GM23248 (cell line): ENCODE data around the gene RPH3AL. TPM values are rescaled to one million over a fixed set of nuclear protein-coding genes. Genes with fewer than 3 reads are reported as not detected.

Source experiments
- DNase-seq: peaks from one replicate; pipeline ENCODE4 v3.0.0-alpha.2; 2015
- H2AFZ ChIP-seq: fragments of 200-600 bp; sonication (generic); 2 replicates; pipeline ENCODE4 v1.6.1; 2016; ENCODE audit warnings: antibody characterized with exemption
- H3F3A ChIP-seq: fragments of 200-600 bp; sonication (generic); 2 replicates; pipeline ENCODE4 v1.6.1; 2016; ENCODE audit warnings: mild to moderate bottlenecking, antibody characterized with exemption, mixed run types; ENCODE audit not compliant: insufficient read depth
- H3K27ac ChIP-seq: fragments of 200-600 bp; sonication (generic); 2 replicates; pipeline ENCODE4 v1.5.1; 2016; ENCODE audit warnings: mild to moderate bottlenecking
- H3K27me3 ChIP-seq: fragments of 200-600 bp; sonication (generic); replicated peaks from 2 replicates; pipeline ENCODE4 v1.6.1; 2016; ENCODE audit warnings: mild to moderate bottlenecking; ENCODE audit not compliant: insufficient read depth
- H3K36me3 ChIP-seq: fragments of 200-600 bp; sonication (generic); 2 replicates; pipeline ENCODE4 v1.6.1; 2016; ENCODE audit warnings: low read depth, mild to moderate bottlenecking
- H3K4me1 ChIP-seq: fragments of 200-600 bp; sonication (generic); 2 replicates; pipeline ENCODE4 v1.6.1; 2016; ENCODE audit warnings: mild to moderate bottlenecking; ENCODE audit not compliant: insufficient read depth
- H3K4me2 ChIP-seq: fragments of 200-600 bp; sonication (generic); one replicate; pipeline ENCODE4 v1.6.1; 2016; ENCODE audit warnings: mild to moderate bottlenecking; ENCODE audit not compliant: unreplicated experiment
- H3K4me3 ChIP-seq: fragments of 200-600 bp; sonication (generic); 2 replicates; pipeline ENCODE4 v1.5.1; 2016; ENCODE audit warnings: mild to moderate bottlenecking
- H3K79me2 ChIP-seq: fragments of 200-600 bp; sonication (generic); 2 replicates; pipeline ENCODE4 v1.6.1; 2016; ENCODE audit warnings: mild to moderate bottlenecking; ENCODE audit not compliant: insufficient read depth
- H3K9ac ChIP-seq: fragments of 200-600 bp; sonication (generic); 2 replicates; pipeline ENCODE4 v1.6.1; 2016; ENCODE audit warnings: mild to moderate bottlenecking
- H3K9me2 ChIP-seq: fragments of 200-600 bp; sonication (generic); 2 replicates; pipeline ENCODE4 v1.6.1; 2016; ENCODE audit warnings: mixed run types, mild to moderate bottlenecking, moderate library complexity; ENCODE audit not compliant: insufficient read depth
- H3K9me3 ChIP-seq: fragments of 200-600 bp; sonication (generic); one replicate; pipeline ENCODE4 v1.6.1; 2017; ENCODE audit warnings: low read depth
- H4K20me1 ChIP-seq: fragments of 200-600 bp; sonication (generic); 2 replicates; pipeline ENCODE4 v1.6.0; 2016; ENCODE audit not compliant: insufficient read depth
- EZH2 ChIP-seq: fragments of 200-600 bp; sonication (generic); IDR thresholded peaks from 2 replicates; pipeline ENCODE4 v1.6.1; 2018; ENCODE audit warnings: antibody characterized with exemption, mild to moderate bottlenecking; ENCODE audit not compliant: insufficient read depth, poor library complexity, severe bottlenecking
- EZH2phosphoT487 ChIP-seq: fragments of 200-600 bp; sonication (generic); IDR thresholded peaks from 2 replicates; pipeline ENCODE4 v1.6.1; 2018; ENCODE audit warnings: antibody characterized with exemption, moderate library complexity, mild to moderate bottlenecking, low read depth; ENCODE audit not compliant: insufficient read depth
- WGBS, 2 experiments: methylation state at CpG; one replicate each; pipeline ENCODE4 v1.1.6; 2015 to 2017; ENCODE audit warnings: low lambda C conversion rate in 2 of 2, low coverage in 1 of 2; ENCODE audit errors: missing lambda C conversion rate in 2 of 2; 5-methylcytosine and 5-hydroxymethylcytosine counted together
- in situ Hi-C: fragments of 300-500 bp; cut with MboI; formaldehyde crosslinking; loops from 2 replicates; pipeline ENCODE4 v1.15.0; 2020
- polyA plus RNA-seq: library from polyadenylated mRNA; unstranded; fragments of >200 nt; fragmentation: Nextera tagmentation; extraction: Ambion mirVana; gene quantifications from 2 replicates; pipeline ENCODE4 v1.2.1, GENCODE V29; 2016
- total RNA-seq: library from RNA; depleted of rRNA; stranded (reverse); fragments of >200 nt; shearing (Covaris generic); gene quantifications from 2 replicates; pipeline ENCODE4 v1.2.3, GENCODE V29; 2014

The RPH3AL gene
- total and polyA plus RNA-seq, 2 experiments from 2014 or later = 2.7 to 5.2 TPM

DNA sequence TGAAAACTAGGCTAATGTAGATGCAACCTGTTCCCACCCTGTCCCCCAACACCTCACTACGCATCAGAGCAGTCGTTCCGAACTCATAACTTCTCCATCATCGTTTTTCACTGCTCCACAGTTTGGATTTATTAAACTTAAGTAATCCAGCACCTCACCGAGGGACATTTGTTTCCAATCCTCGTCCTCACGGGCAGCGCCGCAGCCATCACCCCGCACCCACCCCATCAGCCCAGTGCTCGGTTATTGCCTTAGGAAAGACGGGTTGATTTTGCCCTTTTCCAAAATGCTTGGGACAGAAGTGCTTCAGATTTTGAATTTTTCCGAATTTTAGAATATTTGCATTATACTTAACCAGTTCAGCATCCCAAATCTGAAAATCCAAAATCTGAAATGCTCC lies 100.2 kb downstream of the RPH3AL start:
- no peak for TF ChIP-seq EZH2
- no peak for TF ChIP-seq EZH2phosphoT487
- H3K9me2 ChIP-seq = no peaks in the 10 kb centered on the region
- in situ Hi-C loops = no loop called here
- DNase-seq = no peak
- H2AFZ ChIP-seq = no peak overlapping the region
- H3K4me3 ChIP-seq = no peak overlapping the region
- WGBS, 2 experiments = 75% methylated on average over 13 of the region's 13 CpGs
- no peaks in the 10 kb centered on the region for H3K79me2 ChIP-seq
- H3K27ac ChIP-seq = no peak overlapping the region
- no peaks in the 10 kb centered on the region for H3F3A ChIP-seq
- H3K9me3 ChIP-seq = no peaks in the 10 kb centered on the region
- H3K9ac ChIP-seq = no peak overlapping the region
- no peaks in the 10 kb centered on the region for H4K20me1 ChIP-seq
- H3K36me3 ChIP-seq = no peaks in the 10 kb centered on the region
- H3K27me3 ChIP-seq = no peaks in the 10 kb centered on the region
- no peak overlapping the region for H3K4me2 ChIP-seq
- no peaks in the 10 kb centered on the region for H3K4me1 ChIP-seq

DNA sequence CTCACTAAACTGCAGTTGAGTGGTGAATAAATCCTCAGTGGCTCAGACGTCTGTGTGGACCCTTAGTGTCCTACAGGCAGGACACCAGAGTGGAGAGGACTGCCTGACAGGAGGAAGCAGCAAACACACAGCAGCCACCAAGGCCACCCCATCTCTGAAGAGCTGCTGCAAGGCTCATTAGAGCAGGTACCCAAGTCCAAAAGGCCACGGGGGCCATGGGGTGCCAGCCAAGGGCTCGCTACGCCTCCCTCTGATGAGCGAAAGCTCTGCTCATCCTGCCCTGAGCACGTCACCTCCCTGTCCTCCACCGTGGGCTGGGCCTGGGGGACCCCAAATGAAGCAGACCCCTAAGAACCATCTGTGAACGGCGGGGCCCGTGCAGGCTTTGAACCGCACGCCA lies 101.1 kb downstream of the RPH3AL start:
- no peak for DNase-seq
- no peaks in the 10 kb centered on the region for H3F3A ChIP-seq
- in situ Hi-C loops = no loop called here

DNA sequence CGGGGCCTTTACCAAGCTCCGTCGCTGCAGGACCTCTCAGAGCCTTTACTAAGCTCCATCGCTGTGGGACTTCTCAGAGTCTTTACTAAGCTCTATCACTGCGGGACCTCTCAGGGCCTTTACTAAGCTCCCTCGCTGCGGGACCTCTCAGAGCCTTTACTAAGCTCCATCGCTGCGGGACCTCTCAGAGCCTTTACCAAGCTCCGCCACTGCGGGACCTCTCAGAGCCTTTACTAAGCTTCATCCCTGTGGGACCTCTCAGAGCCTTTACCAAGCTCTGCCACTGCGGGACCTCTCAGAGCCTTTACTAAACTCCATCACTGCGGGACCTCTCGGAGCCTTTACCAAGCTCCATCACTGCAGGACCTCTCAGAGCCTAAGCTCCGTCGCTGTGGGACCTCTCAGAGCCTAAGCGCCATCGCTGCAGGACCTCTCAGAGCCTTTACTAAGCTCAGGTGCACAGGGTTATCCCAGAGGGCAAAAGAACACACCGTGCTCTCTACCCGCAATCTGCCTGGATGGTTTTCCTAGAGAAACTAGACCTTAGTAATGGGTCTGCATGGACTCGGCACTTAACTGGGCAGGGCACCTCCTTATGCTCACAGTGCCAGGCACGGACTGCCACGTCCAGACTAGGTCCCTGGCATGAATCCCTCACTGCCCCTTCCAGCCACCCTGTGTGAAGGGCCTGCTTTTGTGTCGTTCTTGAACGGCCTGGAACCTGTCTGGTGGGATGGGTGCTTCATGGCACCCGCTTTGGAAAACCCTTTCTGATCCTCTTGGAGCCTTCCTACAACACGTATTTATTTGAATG lies 101.9 kb downstream of the RPH3AL start:
- no peak for TF ChIP-seq EZH2
- no peak for TF ChIP-seq EZH2phosphoT487
- H3K9ac ChIP-seq = no peak overlapping the region
- H3K4me1 ChIP-seq = no peaks in the 10 kb centered on the region
- H3K4me3 ChIP-seq = no peak overlapping the region
- H3K9me2 ChIP-seq = no peaks in the 10 kb centered on the region
- in situ Hi-C loops = no loop called here
- no peak overlapping the region for H2AFZ ChIP-seq
- no peaks in the 10 kb centered on the region for H4K20me1 ChIP-seq
- WGBS, 2 experiments = 81 to 87% methylated on average over 24 to 27 of the region's 27 CpGs
- H3K9me3 ChIP-seq = no peaks in the 10 kb centered on the region
- H3K79me2 ChIP-seq = no peaks in the 10 kb centered on the region
- H3F3A ChIP-seq = no peaks in the 10 kb centered on the region
- H3K4me2 ChIP-seq = no peak overlapping the region
- no peaks in the 10 kb centered on the region for H3K27me3 ChIP-seq
- H3K27ac ChIP-seq = no peak overlapping the region
- H3K36me3 ChIP-seq = no peaks in the 10 kb centered on the region
- DNase-seq = no peak

More for the DNA sequence above, 101.1 kb downstream of the RPH3AL start:
- H3K36me3 ChIP-seq = no peaks in the 10 kb centered on the region
- H3K9me2 ChIP-seq = no peaks in the 10 kb centered on the region
- no peak for TF ChIP-seq EZH2
- no peak for TF ChIP-seq EZH2phosphoT487
- no peak overlapping the region for H2AFZ ChIP-seq
- H3K27me3 ChIP-seq = no peaks in the 10 kb centered on the region
- H3K79me2 ChIP-seq = no peaks in the 10 kb centered on the region
- H3K4me3 ChIP-seq = no peak overlapping the region
- no peak overlapping the region for H3K9ac ChIP-seq
- 70 to 71% methylated on average over 12 of the region's 12 CpGs for WGBS, 2 experiments
- no peaks in the 10 kb centered on the region for H3K9me3 ChIP-seq
- no peaks in the 10 kb centered on the region for H4K20me1 ChIP-seq
- H3K4me1 ChIP-seq = no peaks in the 10 kb centered on the region
- no peak overlapping the region for H3K27ac ChIP-seq
- no peak overlapping the region for H3K4me2 ChIP-seq

DNA sequence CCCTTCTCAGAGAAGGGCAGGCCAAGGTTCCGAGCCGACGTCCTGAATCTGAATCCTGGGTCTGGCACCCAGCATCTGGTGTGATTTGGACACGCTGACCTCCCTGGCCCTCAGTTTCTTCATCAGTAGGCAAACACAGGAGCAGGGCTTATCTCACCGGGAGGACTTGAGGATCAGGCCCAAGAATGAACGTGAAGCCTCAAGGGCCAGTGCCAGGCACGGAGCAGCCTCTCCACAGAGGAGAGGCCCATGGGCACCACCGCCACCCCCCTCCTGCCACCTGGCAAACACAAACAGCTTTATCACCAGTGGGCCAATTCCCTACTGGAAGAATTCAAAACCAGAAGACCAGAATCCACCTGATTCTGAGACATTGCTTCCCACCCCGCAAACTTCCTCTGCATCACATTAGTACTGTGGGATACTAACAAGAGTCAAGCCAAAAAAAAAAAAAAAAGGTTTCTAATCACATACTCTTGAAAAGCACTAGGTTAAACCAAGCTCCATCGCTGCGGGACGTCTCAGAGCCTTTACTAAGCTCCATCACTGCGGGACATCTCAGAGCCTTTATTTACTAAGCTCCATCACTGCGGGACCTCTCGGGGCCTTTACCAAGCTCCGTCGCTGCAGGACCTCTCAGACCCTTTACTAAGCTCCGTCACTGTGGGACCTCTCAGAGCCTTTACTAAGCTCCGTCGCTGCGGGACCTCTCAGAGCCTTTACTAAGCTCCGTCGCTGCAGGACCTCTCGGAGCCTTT lies 103.2 kb downstream of the RPH3AL start:
- no peak overlapping the region for H3K27ac ChIP-seq
- H3K36me3 ChIP-seq = no peaks in the 10 kb centered on the region
- in situ Hi-C loops = no loop called here
- H3K4me2 ChIP-seq = no peak overlapping the region
- H3K9me3 ChIP-seq = no peaks in the 10 kb centered on the region
- H3K79me2 ChIP-seq = no peaks in the 10 kb centered on the region
- H4K20me1 ChIP-seq = no peaks in the 10 kb centered on the region
- no peak for TF ChIP-seq EZH2phosphoT487
- no peak for TF ChIP-seq EZH2
- no peaks in the 10 kb centered on the region for H3F3A ChIP-seq
- WGBS, 2 experiments = 68 to 74% methylated on average over 24 of the region's 24 CpGs
- no peaks in the 10 kb centered on the region for H3K4me1 ChIP-seq
- no peak overlapping the region for H3K9ac ChIP-seq
- H3K4me3 ChIP-seq = no peak overlapping the region
- no peaks in the 10 kb centered on the region for H3K9me2 ChIP-seq
- no peak for DNase-seq
- no peaks in the 10 kb centered on the region for H3K27me3 ChIP-seq
- no peak overlapping the region for H2AFZ ChIP-seq
